KBM-7 (cell line): Measurements from ENCODE around the gene MPHOSPH9.

Experiments
- DNase-seq: peaks from one replicate; pipeline ENCODE4 v3.0.0-alpha.2; 2015
- in situ Hi-C: fragments of 300-500 bp; cut with MboI; formaldehyde crosslinking; loops from 2 replicates; pipeline ENCODE4 v1.14.3; 2020; ENCODE audit warnings: low sequenced_read_pairs, low pct_unique_long_range_greater_than_20kb, mixed read lengths

MPHOSPH9 gene

GRCh38 chr12:123163227-123163626 is 69.7 kb downstream of the MPHOSPH9 start:
- in situ Hi-C loops: no loop called here
- DNase-seq: no peak

GRCh38 chr12:123160801-123161487 is 72.0 kb downstream of the MPHOSPH9 start:
- in situ Hi-C loops: no loop called here
- no peak for DNase-seq

DNA sequence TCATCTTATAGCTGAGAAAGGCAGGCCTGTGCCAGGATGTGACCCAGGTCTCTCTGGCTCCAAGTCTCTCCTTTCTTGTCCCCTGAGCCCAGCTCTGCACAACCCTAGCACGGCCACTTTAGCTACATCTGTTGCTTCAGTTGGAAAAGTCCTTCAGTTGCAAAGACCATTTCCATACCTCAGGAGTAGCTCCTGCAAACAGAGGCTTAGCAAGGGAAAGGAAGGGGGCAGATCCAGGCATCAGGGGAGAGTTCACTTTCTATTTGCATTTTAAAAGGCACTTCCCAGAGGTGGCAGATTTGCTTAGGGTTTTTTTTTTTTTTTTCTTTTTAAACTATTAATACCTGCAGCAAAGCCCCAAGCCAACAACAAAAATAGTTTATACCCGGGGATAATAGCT is 79.0 kb downstream of the MPHOSPH9 start:
- no peak for DNase-seq
- in situ Hi-C loops: no loop called here

GRCh38 chr12:123152833-123153232 is 80.1 kb downstream of the MPHOSPH9 start:
- in situ Hi-C loops: no loop called here
- DNase-seq: no peak

GRCh38 chr12:123151457-123152454 is 81.2 kb downstream of the MPHOSPH9 start:
- DNase-seq: peak; percentile 12
- in situ Hi-C loops: no loop called here

DNA sequence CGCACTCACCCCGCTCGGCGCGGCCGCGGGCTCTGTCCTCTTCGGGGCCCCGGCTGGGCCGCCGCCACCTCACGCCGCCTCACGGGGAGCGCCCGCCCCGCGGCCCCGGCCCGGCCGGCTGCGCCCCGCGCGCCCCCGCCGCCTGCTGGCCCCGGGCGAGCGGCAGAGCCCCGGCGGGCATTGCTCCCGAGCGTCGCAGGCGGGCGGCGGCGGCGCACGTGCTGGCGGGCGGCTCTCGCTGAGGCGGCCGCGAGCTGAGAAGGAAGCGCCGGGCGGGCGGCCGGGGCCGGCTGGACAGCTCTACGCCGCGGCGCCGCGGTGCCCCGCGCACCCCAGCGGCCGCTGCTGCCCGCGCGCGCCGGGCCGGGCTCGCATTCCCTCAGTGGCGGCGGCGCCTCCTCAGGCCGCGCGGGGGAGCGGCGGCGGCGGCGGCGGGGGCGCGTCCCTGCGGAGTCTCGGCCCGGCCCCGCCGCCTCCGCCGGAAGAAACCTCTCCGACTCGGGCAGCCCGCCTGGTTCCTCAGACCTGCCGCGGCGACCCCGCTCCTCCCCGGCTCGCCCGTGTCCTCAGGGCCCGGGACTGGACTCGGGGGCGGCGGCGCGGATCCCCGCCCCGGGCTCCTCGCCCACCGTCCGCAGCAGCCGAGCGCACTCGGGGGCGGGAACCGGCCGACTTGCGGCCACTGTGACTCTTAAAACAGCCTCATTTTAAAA is 82.0 kb downstream of the MPHOSPH9 start, which contains the start of gene PITPNM2:
TSS of gene PITPNM2 (minus strand) at position 347 of the 713 bp plus-strand sequence. CDS start 116,500 bp downstream, outside the sequence.
- peak; percentile 49 for DNase-seq
- in situ Hi-C loops: no loop called here

- in situ Hi-C loops: no loop called here
- peak; percentile 14 for DNase-seq
Observed at GRCh38 chr12:123150275-123150743, 82.6 kb downstream of the MPHOSPH9 start.

- in situ Hi-C loops: no loop called here
- DNase-seq: peak; percentile 11
Observed at GRCh38 chr12:123149501-123150274, 83.3 kb downstream of the MPHOSPH9 start.

GRCh38 chr12:123149088-123149487 is 83.9 kb downstream of the MPHOSPH9 start:
- DNase-seq: no peak
- in situ Hi-C loops: no loop called here

- in situ Hi-C loops: no loop called here
- no peak for DNase-seq
Observed at GRCh38 chr12:123148655-123149054, 84.3 kb downstream of the MPHOSPH9 start.

GRCh38 chr12:123148223-123148622 is 84.7 kb downstream of the MPHOSPH9 start:
- in situ Hi-C loops: no loop called here
- no peak for DNase-seq

DNA sequence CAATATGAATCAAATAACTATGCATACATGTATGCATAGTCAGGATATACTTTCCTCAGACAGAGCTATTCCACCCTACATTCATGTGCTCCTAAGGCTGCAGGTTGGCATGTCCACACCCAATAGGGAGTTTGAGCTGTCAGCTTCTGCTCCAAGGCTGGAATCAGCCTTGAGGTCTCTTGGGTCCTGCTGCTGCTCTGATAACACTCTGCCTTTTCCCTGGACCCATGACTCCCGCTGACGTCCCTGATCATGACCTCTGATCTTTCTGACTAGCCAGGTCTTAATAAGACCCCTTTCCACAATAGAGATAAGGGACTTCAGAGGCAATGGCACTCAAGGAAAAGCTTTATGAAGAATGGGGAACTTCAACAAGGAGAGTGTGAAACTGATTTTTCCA is 87.7 kb downstream of the MPHOSPH9 start:
- DNase-seq: no peak
- in situ Hi-C loops: no loop called here

DNA sequence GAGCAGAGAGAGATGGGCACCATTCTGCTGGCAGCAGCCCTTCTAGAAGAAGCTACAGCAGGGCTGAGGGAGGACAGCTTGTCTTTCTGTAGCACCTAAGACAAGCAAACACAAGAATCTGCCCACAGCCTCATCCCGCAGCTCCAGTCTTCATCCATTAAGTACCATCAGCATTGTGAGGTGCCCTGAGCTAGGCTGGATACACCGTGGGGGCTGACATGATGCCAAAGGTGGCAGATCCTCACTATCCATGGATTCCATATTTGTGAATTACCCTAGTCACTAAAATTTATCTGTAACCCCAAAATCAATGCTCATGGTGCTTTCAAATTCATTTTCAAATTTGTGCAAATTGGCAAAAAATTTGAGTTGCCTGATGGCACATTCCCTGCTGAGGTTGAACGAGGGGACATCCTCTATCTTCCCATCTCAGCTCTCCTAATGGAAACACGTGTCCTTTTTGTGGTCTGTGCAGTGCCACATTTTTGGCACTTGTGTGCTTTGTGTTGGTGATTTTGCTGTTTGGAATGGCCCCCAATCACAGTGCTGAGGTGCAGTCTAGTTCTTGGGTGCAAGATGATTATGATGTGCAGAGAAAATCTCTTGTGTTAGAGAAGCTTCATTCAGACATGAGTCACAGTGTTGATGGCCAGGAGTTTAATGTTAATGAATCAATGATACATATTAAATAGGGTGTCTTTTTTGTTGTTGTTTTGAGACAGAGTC is 89.0 kb downstream of the MPHOSPH9 start:
- no peak for DNase-seq
- in situ Hi-C loops: no loop called here

GRCh38 chr12:123142921-123143735 is 89.8 kb downstream of the MPHOSPH9 start:
- DNase-seq: peak; percentile 87
- in situ Hi-C loops: no loop called here

DNA sequence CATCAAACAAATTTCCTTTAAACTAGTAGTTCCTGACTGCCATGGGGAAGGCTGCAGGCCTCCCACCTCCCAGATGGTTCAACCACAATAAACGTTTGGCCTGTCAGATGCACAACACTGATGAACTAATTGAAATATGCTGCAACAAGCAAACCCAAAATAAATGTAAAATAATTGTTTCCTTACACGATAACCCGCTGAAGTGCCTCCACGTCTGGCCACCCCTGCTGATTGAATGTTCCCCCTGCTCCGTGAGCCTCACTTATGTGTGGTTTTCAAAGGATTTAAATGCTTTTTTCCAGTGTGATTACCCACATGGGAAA is 90.5 kb downstream of the MPHOSPH9 start:
- peak; percentile 35 for DNase-seq
- in situ Hi-C loops: no loop called here

GRCh38 chr12:123141615-123142517 is 91.1 kb downstream of the MPHOSPH9 start:
- peak; percentile 5 for DNase-seq
- in situ Hi-C loops: no loop called here
